ENCODE measurements around the gene RNF150.

DNA sequence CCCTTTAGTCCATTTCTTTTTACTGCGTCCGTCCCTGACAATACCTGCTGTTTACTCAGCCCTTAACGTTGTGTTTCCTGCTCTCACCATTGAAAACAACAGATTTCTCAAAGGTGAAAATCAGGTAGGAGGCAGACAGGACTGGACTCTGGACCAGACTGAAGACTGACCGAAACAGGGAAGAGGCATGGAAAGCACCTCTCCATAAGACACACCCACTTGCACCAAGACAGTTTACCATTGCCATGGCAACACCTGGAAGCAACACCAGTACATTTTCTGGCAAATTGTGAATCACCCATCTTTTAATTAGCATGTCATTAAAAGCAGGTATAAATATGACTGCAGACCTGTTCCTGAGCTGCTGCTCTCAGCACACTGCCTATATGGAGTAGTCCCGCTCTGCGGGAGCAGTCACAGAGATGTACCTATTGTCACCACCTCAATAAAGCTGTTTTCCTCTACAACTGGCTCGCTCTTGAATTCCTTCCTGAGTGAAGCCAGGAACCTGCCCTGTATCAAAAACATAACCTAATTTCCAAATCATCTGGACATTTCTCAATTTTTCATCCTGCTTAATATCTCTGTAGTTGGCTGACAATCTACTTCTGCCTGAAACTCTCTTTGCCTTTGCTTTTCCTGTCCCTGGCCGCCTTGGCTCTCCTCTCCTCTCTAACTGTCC, 117.0 kb downstream of the RNF150 start:
- TF ChIP-seq, protein P1, sequence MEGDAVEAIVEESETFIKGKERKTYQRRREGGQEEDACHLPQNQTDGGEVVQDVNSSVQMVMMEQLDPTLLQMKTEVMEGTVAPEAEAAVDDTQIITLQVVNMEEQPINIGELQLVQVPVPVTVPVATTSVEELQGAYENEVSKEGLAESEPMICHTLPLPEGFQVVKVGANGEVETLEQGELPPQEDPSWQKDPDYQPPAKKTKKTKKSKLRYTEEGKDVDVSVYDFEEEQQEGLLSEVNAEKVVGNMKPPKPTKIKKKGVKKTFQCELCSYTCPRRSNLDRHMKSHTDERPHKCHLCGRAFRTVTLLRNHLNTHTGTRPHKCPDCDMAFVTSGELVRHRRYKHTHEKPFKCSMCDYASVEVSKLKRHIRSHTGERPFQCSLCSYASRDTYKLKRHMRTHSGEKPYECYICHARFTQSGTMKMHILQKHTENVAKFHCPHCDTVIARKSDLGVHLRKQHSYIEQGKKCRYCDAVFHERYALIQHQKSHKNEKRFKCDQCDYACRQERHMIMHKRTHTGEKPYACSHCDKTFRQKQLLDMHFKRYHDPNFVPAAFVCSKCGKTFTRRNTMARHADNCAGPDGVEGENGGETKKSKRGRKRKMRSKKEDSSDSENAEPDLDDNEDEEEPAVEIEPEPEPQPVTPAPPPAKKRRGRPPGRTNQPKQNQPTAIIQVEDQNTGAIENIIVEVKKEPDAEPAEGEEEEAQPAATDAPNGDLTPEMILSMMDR (IDR thresholded peaks at IDR 0.05): no peak
- TF ChIP-seq POLR2A (IDR thresholded peaks at IDR 0.05): no peak

All from uterus (tissue), 2 donors.